CD4-positive, alpha-beta T cell treated with Interleukin-6 at 100 ng/mL for 8 hours (primary cell): ENCODE data around the gene CCNYL1.

Experiments used
- DNase-seq: peaks from one replicate; pipeline ENCODE4 v3.0.0-alpha.2; 2020; ENCODE audit warnings: mixed read lengths, low spot score

CCNYL1 gene

DNA sequence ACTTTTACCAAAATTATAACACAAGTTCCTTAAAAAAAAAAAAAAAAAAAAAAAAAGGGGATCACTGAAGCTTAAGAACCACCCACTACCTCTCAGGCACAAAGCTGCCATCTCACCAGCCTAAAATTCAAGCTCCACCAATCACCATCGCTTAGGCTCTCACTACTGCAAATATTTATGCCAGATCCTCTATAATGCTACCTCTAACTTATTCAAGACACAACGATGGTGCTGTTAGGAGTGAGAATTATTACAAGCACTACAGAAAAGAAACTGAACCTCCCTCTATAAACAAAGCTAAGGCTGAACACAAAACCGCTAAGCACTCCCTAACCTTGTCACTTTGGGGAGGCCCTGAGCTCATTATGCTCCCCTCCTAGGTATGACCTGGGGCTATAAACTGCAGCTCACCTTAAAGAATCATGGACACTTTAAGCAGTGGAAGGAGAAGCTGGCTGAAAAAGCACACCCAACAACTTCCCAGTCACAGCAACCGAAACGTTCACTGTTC is 54.7 kb downstream of the CCNYL1 start:
- DNase-seq, result no peak

DNA sequence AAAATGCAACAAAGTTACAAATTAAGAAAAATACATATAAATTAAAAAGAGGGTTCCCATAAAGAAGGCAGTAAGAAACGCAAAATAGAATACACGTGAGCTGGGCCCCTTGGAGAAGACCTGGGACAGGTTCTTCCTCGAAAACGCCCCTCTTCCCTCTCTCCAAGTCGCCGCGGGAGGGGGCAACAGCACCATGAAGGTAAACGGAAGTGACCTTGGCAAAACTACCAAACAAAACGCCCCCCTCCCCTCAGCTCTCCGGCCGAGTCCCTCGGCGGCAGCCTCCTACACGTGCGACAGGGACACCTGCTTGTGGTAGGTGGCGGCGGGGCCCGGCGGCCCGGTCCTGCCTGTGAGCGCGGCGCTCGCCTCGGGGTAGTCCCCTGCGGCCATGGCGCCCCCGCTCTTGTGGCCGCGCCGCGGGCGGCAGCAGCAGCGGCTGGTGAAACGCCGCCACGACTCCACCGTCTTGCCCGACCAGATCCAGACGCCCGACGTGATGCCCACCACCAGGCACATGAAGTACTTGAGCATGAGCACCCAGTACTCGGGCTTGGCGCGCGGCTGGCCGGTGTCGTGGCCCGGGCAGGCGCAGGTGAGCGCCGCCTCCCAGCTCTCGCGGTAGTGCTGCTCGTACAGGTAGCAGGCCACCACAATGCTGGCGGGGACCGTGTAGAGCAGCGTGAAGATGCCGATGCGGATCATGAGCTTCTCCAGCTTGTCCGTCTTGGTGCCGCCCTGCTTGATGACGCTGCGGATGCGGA is 55.4 kb downstream of the CCNYL1 start:
- DNase-seq, result no peak

GRCh38 chr2:207767461-207768167 is 56.2 kb downstream of the CCNYL1 start:
- DNase-seq, result no peak

- DNase-seq, result no peak
Measured at GRCh38 chr2:207768168-207768865, 56.9 kb downstream of the CCNYL1 start.

- DNase-seq, result no peak
Measured at GRCh38 chr2:207768866-207769596, 57.6 kb downstream of the CCNYL1 start.

DNA sequence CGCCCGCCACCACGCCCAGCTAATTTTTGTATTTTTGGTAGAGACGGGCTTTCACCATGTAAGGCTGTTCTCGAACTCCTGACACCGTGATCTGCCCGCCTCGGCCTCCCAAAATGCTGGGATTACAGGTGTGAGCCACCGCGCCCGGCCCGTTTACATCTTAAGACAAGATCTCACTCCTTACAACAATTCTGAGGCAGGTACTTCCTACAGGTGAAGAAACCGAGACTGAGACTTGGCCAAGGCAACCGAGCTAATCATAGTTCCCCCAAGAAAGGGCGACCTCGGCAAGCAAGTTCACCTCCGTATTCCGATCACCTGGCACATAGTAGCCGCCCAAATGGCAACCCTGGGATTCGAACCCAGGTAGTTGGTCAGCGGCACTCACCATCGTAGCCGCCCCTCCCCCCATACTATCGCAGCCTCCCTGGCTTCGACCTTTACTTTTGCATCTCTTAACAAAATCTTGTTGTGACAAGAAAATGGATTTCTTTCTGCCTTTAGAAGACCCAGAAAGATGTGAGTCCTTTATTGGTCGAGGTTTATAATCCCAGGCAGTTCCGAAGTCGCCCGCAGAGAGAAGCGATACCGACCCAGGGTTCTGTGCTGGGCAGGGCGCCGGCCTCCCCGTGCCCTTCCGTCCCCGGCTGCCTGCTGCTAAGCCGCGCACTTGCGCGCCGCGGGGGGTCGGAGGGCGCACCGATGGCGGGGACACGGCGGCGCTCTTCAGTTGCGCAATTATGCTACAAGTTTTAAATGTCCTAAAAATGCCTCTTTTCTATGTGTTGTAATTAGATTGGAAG is 59.4 kb downstream of the CCNYL1 start:
- DNase-seq, result no peak

GRCh38 chr2:207771421-207771820 is 60.0 kb downstream of the CCNYL1 start:
- DNase-seq, result no peak

DNA sequence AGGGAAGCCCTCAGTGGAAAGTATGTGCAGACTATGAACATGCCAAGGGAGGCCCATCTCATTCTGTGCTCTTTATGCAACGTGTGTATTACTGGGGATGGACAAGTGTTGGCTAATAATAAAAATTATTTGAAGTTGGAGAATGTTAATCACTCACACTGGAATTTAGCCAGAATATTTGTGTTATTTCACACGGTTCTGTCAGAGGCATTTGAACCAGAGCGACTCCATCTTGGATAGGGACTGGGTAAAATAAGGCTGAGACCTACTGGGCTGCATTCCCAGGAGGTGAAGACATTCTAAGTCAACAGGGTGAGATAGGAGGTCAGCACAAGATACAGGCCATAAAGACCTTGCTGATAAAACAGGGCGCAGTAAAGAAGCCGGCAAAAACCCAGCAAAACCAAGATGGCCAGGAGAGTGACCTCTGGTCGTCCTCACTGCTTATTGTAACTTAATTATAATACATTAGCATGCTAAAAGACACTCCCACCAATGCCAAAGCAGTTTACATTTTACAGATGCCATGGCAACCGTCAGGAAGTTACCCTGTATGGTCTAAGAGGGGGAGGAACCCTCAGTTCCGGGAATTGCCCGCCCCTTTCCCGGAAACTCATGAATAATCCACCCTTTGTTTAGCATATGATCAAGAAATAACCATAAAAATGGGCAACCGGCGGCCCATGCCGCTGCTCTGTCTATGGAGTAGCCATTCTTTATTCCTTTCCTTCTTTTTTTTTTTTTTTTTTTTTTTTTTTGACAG is 60.8 kb downstream of the CCNYL1 start:
- DNase-seq, result no peak

DNA sequence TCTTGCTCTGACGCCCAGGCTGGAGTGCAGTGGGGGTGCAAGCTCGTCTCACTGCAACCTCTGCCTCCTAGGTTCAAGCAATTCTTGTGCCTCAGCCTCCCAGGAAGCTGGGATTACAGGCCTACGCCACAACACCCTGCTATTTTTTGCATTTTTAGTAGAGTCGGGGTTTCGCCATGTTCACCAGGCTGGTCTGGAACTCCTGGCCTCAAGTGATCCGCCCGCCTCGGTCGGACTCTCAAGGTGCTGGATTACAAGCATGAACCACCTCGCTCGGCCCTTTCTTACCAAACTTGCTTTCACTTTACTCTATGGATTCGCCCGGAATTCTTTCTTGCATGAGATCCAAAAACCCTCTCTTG is 61.4 kb downstream of the CCNYL1 start:
- no peak for DNase-seq

GRCh38 chr2:207775473-207775872 is 64.0 kb downstream of the CCNYL1 start:
- DNase-seq, result no peak

GRCh38 chr2:207777124-207777523 is 65.7 kb downstream of the CCNYL1 start:
- no peak for DNase-seq

DNA sequence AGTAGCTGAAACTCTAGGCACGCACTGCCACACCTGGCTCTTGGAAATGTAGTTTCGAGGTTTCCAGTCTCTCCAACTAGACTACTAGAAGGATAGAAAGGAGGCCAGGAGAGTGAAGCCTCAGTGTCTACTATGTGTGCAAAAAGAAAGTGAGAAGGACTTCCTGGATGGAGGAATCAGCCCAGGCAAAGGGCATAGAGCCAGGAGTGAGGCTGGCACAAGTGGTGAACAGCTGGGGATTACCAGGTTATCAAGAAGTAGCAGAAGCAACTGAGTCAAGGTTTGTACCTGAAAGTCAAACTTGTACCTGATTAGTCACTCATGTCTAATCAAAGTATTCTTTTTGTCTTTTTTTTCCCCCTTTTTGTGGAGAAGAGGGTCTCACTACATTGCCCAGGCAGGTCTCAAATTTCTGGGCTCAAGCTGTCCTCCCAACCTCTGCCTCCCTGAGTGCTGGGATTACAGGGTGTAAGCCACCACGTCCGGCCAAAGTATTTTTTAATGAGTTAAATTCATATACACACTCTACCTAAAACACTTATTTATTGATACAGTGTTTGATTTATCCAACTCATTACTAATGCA is 67.0 kb downstream of the CCNYL1 start:
- DNase-seq, result no peak

DNA sequence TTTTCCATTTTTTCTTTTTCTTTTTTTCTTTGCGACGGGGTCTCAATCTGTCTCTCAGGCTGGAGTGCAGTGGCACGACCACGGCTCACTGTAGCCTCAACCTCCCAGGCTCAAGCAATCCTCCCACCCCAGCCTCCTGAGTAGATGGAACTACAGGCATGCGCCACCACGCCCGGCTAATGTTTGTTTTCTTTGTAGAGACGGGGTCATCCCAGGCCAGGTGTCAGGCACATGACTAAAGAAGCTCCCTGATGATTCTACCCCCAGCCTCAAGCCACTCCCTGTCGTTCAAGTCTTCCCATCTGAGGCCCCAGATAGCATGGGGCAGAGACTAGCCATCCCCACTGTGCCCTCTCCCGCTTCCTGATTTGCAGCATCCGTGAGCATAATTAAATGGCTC is 68.1 kb downstream of the CCNYL1 start:
- DNase-seq, result no peak

- no peak for DNase-seq
Measured at GRCh38 chr2:207782238-207783030, 71.0 kb downstream of the CCNYL1 start.

DNA sequence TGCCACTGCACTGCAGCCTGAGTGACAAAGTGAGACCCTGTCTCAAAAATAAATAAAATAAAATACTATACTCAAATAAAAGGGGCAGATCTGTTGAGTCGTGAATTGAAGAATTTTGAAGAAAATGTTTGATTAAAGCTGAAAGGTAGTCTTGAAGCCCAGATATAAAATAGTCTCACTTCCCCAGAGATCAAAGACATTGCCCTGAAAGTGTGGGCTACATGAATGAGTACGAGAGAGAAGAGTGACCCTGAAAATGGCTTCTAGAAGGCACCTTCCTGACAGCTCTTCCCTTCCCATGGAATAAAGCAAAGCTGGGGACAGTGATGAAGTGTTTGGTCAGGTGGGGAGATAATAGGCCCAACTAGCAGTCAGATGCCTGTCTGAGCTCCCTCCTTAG is 72.1 kb downstream of the CCNYL1 start:
- no peak for DNase-seq

DNA sequence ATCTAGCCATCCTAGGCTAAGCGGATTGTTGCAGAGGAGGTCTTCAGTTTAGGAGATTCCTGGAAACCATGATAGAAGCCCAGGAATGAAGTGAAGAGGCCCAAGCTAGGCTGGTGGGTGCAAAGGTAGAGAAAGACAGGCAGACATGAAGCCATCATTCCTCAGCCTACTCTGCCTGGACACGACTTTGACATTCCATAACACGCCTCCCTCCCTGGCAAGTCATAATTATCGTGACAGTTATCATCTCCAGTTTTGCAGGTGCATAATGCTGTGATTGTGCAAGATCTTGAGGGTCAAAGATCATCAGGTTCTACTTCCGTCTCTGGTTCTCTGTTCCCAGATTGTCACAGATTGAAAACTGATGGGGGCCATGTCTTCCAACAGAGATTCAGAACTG is 73.5 kb downstream of the CCNYL1 start:
- no peak for DNase-seq

- DNase-seq, result no peak
Measured at GRCh38 chr2:207787017-207787416, 75.6 kb downstream of the CCNYL1 start.

- DNase-seq, result no peak
Measured at GRCh38 chr2:207787800-207788199, 76.4 kb downstream of the CCNYL1 start.

DNA sequence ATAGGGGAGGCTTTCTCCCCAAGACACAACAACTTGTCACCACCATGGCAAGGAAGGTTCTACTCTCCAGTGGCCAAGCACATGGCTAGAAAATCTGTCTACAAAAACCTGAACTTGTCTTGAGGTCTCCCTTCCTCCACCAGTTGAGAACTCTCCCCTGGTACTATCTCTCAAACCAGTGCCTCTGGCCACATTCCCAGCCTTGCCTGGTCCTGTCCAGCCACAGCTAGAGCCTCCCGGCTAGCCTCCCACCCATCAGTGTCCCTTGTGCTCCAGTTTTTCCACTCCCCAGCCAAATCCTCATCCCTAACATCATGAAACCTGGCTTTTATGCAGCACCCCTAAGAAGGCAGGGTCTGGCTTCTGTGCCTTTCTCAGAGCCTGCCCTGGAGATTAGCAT is 79.5 kb downstream of the CCNYL1 start:
- DNase-seq, result no peak
